Left ventricle myocardium inferior (tissue), 1 donor: ENCODE measurements around the gene SLC35F2. TPM values are rescaled to one million over a fixed set of nuclear protein-coding genes. Genes with fewer than 3 reads are reported as not detected.
A peak's percentile ranks its signal among the peaks of the same experiment; 100 is the strongest.

Source experiments
- DNase-seq: peaks from one replicate; pipeline ENCODE4 v3.0.0-alpha.2; 2020
- H3K27ac ChIP-seq: fragments of 200-600 bp; replicated peaks from 2 replicates; pipeline ENCODE4 v1.8.0; 2021
- H3K27me3 ChIP-seq: fragments of 200-600 bp; 2 replicates; pipeline ENCODE4 v1.8.0; 2021; ENCODE audit warnings: low read depth
- H3K36me3 ChIP-seq: fragments of 200-600 bp; 2 replicates; pipeline ENCODE4 v1.8.0; 2021
- H3K4me1 ChIP-seq: fragments of 200-600 bp; 2 replicates; pipeline ENCODE4 v1.8.0; 2021
- H3K4me3 ChIP-seq: fragments of 200-600 bp; 2 replicates; pipeline ENCODE4 v1.8.0; 2021; ENCODE audit warnings: mild to moderate bottlenecking, moderate library complexity
- H3K9me3 ChIP-seq: fragments of 200-600 bp; replicated peaks from 2 replicates; pipeline ENCODE4 v1.8.0; 2021
- intact Hi-C: fragments of 100-400 bp; cut with micrococcal nuclease; formaldehyde crosslinking; loops from one replicate; pipeline ENCODE4 v1.11.0; 2022
- total RNA-seq: library from RNA; stranded (reverse); fragmentation: NEBNext Ultra II Directional; extraction: Animal tissue kit (Norgen Biotek cat#: 25700); gene quantifications from one replicate; pipeline ENCODE4 v1.2.1, GENCODE V29; 2021
- TF ChIP-seq, protein P1 (sequence below): fragments of 200-600 bp; IDR thresholded peaks from 2 replicates; pipeline ENCODE4 v1.8.0; 2021; ENCODE audit warnings: antibody characterized with exemption, mild to moderate bottlenecking, borderline replicate concordance
- donor health status: DM: no; HTN: yes; CAD: no; lungs with severe emphysema.

Gene SLC35F2
- total RNA-seq, 1 donor from 2014 or later, result 1.0 TPM

DNA sequence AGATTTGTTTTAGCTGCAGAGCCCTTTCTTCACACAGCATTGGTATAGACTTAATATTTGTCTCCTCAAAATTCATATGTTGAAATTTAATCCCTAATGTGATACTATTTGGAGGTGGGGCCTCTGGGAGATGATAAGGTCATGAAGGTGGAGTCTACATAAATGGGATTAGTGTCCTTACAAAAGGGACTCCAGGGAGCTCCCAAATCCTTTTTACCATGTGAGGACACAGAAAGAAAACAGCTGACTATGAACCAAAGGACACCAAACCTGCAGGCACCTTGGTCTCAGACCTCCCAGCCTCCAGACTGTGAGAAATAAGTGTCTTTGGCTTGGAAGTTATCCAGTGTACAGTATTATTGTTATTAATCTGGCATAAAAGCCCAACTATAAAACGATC is 10.2 kb downstream of the SLC35F2 start:
- H3K4me3 ChIP-seq, result no peak overlapping the region
- H3K27me3 ChIP-seq, result no peaks in the 10 kb centered on the region
- no peak for DNase-seq
- TF ChIP-seq, protein P1, sequence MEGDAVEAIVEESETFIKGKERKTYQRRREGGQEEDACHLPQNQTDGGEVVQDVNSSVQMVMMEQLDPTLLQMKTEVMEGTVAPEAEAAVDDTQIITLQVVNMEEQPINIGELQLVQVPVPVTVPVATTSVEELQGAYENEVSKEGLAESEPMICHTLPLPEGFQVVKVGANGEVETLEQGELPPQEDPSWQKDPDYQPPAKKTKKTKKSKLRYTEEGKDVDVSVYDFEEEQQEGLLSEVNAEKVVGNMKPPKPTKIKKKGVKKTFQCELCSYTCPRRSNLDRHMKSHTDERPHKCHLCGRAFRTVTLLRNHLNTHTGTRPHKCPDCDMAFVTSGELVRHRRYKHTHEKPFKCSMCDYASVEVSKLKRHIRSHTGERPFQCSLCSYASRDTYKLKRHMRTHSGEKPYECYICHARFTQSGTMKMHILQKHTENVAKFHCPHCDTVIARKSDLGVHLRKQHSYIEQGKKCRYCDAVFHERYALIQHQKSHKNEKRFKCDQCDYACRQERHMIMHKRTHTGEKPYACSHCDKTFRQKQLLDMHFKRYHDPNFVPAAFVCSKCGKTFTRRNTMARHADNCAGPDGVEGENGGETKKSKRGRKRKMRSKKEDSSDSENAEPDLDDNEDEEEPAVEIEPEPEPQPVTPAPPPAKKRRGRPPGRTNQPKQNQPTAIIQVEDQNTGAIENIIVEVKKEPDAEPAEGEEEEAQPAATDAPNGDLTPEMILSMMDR, result no peak
- H3K27ac ChIP-seq, result no peak overlapping the region
- no peaks in the 10 kb centered on the region for H3K9me3 ChIP-seq
- intact Hi-C loops, result no loop called here
- H3K36me3 ChIP-seq, result no peaks in the 10 kb centered on the region
- H3K4me1 ChIP-seq, result no peaks in the 10 kb centered on the region

DNA sequence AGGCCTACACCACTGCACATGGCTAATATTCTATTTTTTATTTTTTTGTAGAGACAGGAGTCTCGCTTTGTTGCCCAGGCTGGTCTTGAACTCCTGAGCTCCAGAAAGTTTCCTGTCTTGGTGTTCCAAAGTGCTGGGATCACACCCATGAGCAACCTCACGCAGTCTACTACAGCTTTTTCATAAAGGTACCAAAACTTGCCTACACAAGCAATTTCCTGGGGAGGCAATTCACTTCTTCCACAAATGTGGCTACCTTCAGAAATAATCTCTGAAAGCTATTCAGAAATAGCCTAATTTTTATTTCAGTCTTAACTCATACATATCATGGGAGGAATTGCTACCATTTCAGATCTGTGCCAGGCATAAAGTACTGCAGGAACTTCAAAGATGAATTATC is 11.4 kb downstream of the SLC35F2 start:
- no peak for DNase-seq
- intact Hi-C loops, result no loop called here
- TF ChIP-seq, protein P1, result no peak
- no peak overlapping the region for H3K27ac ChIP-seq
- H3K4me3 ChIP-seq, result no peak overlapping the region
- H3K4me1 ChIP-seq, result no peaks in the 10 kb centered on the region
- no peaks in the 10 kb centered on the region for H3K27me3 ChIP-seq
- H3K36me3 ChIP-seq, result no peaks in the 10 kb centered on the region
- H3K9me3 ChIP-seq, result no peaks in the 10 kb centered on the region

GRCh38 chr11:107844041-107844440 is 14.5 kb downstream of the SLC35F2 start:
- TF ChIP-seq, protein P1, result no peak
- intact Hi-C loops, result no loop called here
- H3K4me1 ChIP-seq, result peaks cover 4% of the 10 kb centered on the region
- no peaks in the 10 kb centered on the region for H3K9me3 ChIP-seq
- H3K36me3 ChIP-seq, result no peaks in the 10 kb centered on the region
- H3K27me3 ChIP-seq, result no peaks in the 10 kb centered on the region
- no peak for DNase-seq
- H3K4me3 ChIP-seq, result no peak overlapping the region
- no peak overlapping the region for H3K27ac ChIP-seq

- no peak overlapping the region for H3K27ac ChIP-seq
- H3K4me3 ChIP-seq, result no peak overlapping the region
- H3K4me1 ChIP-seq, result peaks cover 4% of the 10 kb centered on the region
- no peaks in the 10 kb centered on the region for H3K36me3 ChIP-seq
- intact Hi-C loops, result no loop called here
- H3K9me3 ChIP-seq, result no peaks in the 10 kb centered on the region
- TF ChIP-seq, protein P1, result no peak
- no peak for DNase-seq
- no peaks in the 10 kb centered on the region for H3K27me3 ChIP-seq
Measured at GRCh38 chr11:107842412-107843100, 16.0 kb downstream of the SLC35F2 start.

- Histone ChIP-seq H3K9me3 (no peaks in the 10 kb centered on the region), H3K27ac (peak overlapping the region; percentile 66), H3K4me3 (no peak overlapping the region), H3K27me3 (no peaks in the 10 kb centered on the region), H3K36me3 (no peaks in the 10 kb centered on the region), H3K4me1 (peaks cover 4% of the 10 kb centered on the region)
- DNase-seq, result no peak
- TF ChIP-seq, protein P1, result no peak
- intact Hi-C loops, result no loop called here
Measured at GRCh38 chr11:107840129-107840484, 18.5 kb downstream of the SLC35F2 start.

DNA sequence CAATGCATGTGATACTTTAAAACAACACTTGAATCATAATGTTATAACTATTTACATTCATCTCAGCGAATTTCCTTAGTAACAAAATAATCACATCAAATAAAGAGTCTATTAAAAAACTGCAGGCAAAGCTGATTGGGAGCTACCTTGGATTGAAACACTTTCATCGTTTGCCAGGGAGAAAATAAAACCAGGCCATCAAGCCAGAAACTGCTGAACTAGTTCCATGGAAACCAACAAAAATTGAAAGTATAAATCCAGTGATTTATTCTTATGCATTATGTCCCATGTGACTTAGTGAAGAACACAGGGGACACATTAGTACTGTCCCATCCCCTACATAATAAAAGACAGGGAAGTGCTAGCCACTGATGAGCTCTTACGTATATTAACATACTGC is 21.7 kb downstream of the SLC35F2 start:
- H3K27ac ChIP-seq, result no peak overlapping the region
- H3K36me3 ChIP-seq, result no peaks in the 10 kb centered on the region
- H3K4me1 ChIP-seq, result peaks cover 4% of the 10 kb centered on the region
- no peak overlapping the region for H3K4me3 ChIP-seq
- TF ChIP-seq, protein P1, result no peak
- no peaks in the 10 kb centered on the region for H3K9me3 ChIP-seq
- no peak for DNase-seq
- intact Hi-C loops, result no loop called here
- H3K27me3 ChIP-seq, result no peaks in the 10 kb centered on the region
